Activated CD4-positive, alpha-beta T cell treated with anti-CD3 and anti-CD28 coated beads, Interleukin-2, Interleukin-4, amounts not matched to agents 100 ng/mL and 50 ng/mL, durations not matched to agents 16 hours and 8 hours (primary cell): ENCODE results near the gene PAAF1.

Experiments
- DNase-seq: peaks from one replicate; pipeline ENCODE4 v3.0.0-alpha.2; 2020; ENCODE audit warnings: low spot score

PAAF1 gene

GRCh38 chr11:73972620-73973449, 96.0 kb downstream of the PAAF1 start:
- no peak for DNase-seq

GRCh38 chr11:73974604-73975478, 98.0 kb downstream of the PAAF1 start:
- no peak for DNase-seq

- no peak for DNase-seq
Observed at GRCh38 chr11:73975479-73975757, 98.6 kb downstream of the PAAF1 start.

GRCh38 chr11:73976451-73977151, 99.8 kb downstream of the PAAF1 start:
- no peak for DNase-seq

GRCh38 chr11:73977856-73978519, 101.2 kb downstream of the PAAF1 start:
- no peak for DNase-seq

DNA sequence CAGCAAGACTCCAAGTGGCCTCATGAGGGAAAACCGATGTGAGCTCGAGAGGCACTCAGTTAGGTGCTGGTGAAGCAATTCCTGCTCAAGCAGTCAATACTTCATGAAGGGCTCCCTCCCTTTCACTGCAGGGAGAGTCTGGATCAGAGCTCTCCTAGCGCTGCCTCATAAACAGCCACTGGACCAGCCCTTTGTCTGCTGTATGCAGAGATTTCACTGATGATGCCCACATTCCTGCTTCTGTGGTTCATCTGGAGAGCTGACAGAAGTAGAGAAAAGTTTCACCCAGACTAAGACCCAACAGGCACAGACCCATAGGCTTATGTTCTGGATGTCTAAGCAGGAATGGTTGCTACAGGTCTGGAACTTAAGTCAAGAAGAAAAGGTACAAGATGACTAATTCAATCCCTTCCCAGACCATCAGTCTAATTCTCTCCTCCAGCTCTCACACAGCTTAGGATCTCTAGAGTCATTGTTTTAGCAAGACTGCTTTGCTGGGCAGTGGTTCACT, 101.8 kb downstream of the PAAF1 start:
- no peak for DNase-seq

- peak; percentile 73 for DNase-seq
Observed at GRCh38 chr11:73980001-73980961, 103.5 kb downstream of the PAAF1 start.
